Activated effector memory CD4-positive, alpha-beta T cell treated with Interleukin-2 at 50 U/mL for 16 hours (primary cell): ENCODE data around the gene AMH.
A peak's percentile ranks its signal among the peaks of the same experiment; 100 is the strongest.
"Not testable (repeated sequence)": the region's sequence is repeated elsewhere in the genome, so short reads cannot be mapped to it uniquely, and the experiment has no call there.

Experiments
- DNase-seq: peaks from one replicate; pipeline ENCODE4 v3.0.0-alpha.2; 2020

Gene AMH

GRCh38 chr19:2249010-2249866 lies at the start of gene AMH:
Gene AMH (plus strand): TSS chr19:2249323. CDS start chr19:2249333, 10 bp downstream.
- no peak for DNase-seq

GRCh38 chr19:2199861-2200623 lies 49.1 kb upstream of the AMH start:
- DNase-seq = no peak

GRCh38 chr19:2200624-2201294 lies 48.4 kb upstream of the AMH start:
- not testable (repeated sequence) for DNase-seq

GRCh38 chr19:2201473-2202148 lies 47.5 kb upstream of the AMH start:
- no peak for DNase-seq

GRCh38 chr19:2202366-2202765 lies 46.8 kb upstream of the AMH start:
- DNase-seq = no peak

- DNase-seq = no peak
Observed at GRCh38 chr19:2207008-2207407, 42.1 kb upstream of the AMH start.

GRCh38 chr19:2207991-2208860 lies 40.9 kb upstream of the AMH start:
- DNase-seq = no peak

- no peak for DNase-seq
Observed at GRCh38 chr19:2208975-2209374, 40.1 kb upstream of the AMH start.

- no peak for DNase-seq
Observed at GRCh38 chr19:2209408-2209807, 39.7 kb upstream of the AMH start.

GRCh38 chr19:2210206-2210605 lies 38.9 kb upstream of the AMH start:
- DNase-seq = no peak

- DNase-seq = no peak
Observed at GRCh38 chr19:2210987-2211740, 38.0 kb upstream of the AMH start.

GRCh38 chr19:2212861-2213711 lies 36.0 kb upstream of the AMH start:
- no peak for DNase-seq

- no peak for DNase-seq
Observed at GRCh38 chr19:2213799-2214198, 35.3 kb upstream of the AMH start.

- DNase-seq = no peak
Observed at GRCh38 chr19:2214251-2214650, 34.9 kb upstream of the AMH start.

GRCh38 chr19:2215281-2215751 lies 33.8 kb upstream of the AMH start:
- DNase-seq = peak; percentile 13

GRCh38 chr19:2216361-2217225 lies 32.5 kb upstream of the AMH start:
- no peak for DNase-seq

- DNase-seq = no peak
Observed at GRCh38 chr19:2217591-2217990, 31.5 kb upstream of the AMH start.

- no peak for DNase-seq
Observed at GRCh38 chr19:2219726-2220125, 29.4 kb upstream of the AMH start.

- DNase-seq = no peak
Observed at GRCh38 chr19:2221250-2221831, 27.8 kb upstream of the AMH start.
